Right lung (tissue), 10 donors: ENCODE data around the gene EIF4E3. TPM values are rescaled to one million over a fixed set of nuclear protein-coding genes. Genes with fewer than 3 reads are reported as not detected.

ENCODE experiments used
- DNase-seq, 2 donors: peaks; one replicate each; pipeline ENCODE4 v3.0.0-alpha.2; 2013
- long read RNA-seq, 8 donors: transcript quantifications; one replicate each; lab custom pipeline, GENCODE V29; 2026
- polyA plus RNA-seq, 5 donors: library from polyadenylated mRNA; unstranded; fragments of 120-200 nt; gene quantifications; one replicate each; pipeline versions ENCODE4 v1.2.1 to v1.2.3, GENCODE V29; 2013; ENCODE audit warnings: inconsistent platforms in 1 of 5, low replicate concordance in 1 of 5; ENCODE audit not compliant: insufficient read length in 5 of 5, insufficient read depth in 1 of 5

EIF4E3 gene
- polyA plus RNA-seq = 10 to 100 TPM in 4 of 5 donors, 1 to 10 TPM in 1; 8.5 to 15.7 (median 13.3) TPM
- long read RNA-seq, donor 1, full-length matches to known transcripts = 3 of 3 reads
- long read RNA-seq, donor 1, partial matches to known transcripts = 0 of 3 reads
- long read RNA-seq, donor 1, other reads (novel, unspliced or antisense) = 0 of 3 reads
- long read RNA-seq, donor 2, full-length matches to known transcripts = 2 of 2 reads
- long read RNA-seq, donor 2, partial matches to known transcripts = 0 of 2 reads
- long read RNA-seq, donor 2, other reads (novel, unspliced or antisense) = 0 of 2 reads
- long read RNA-seq, donor 3, full-length matches to known transcripts = 3 of 3 reads
- long read RNA-seq, donor 3, partial matches to known transcripts = 0 of 3 reads
- long read RNA-seq, donor 3, other reads (novel, unspliced or antisense) = 0 of 3 reads
- long read RNA-seq, donor 4, full-length matches to known transcripts = 2 of 2 reads
- long read RNA-seq, donor 4, partial matches to known transcripts = 0 of 2 reads
- long read RNA-seq, donor 4, other reads (novel, unspliced or antisense) = 0 of 2 reads
- long read RNA-seq, donor 5, full-length matches to known transcripts = 5 of 5 reads
- long read RNA-seq, donor 5, partial matches to known transcripts = 0 of 5 reads
- long read RNA-seq, donor 5, other reads (novel, unspliced or antisense) = 0 of 5 reads
- long read RNA-seq, donor 6, full-length matches to known transcripts = 7 of 33 reads
- long read RNA-seq, donor 6, partial matches to known transcripts = 26 of 33 reads
- long read RNA-seq, donor 6, other reads (novel, unspliced or antisense) = 0 of 33 reads
- long read RNA-seq, donor 7, full-length matches to known transcripts = 4 of 4 reads
- long read RNA-seq, donor 7, partial matches to known transcripts = 0 of 4 reads
- long read RNA-seq, donor 7, other reads (novel, unspliced or antisense) = 0 of 4 reads
- long read RNA-seq, donor 8, full-length matches to known transcripts = 2 of 2 reads
- long read RNA-seq, donor 8, partial matches to known transcripts = 0 of 2 reads
- long read RNA-seq, donor 8, other reads (novel, unspliced or antisense) = 0 of 2 reads

DNA sequence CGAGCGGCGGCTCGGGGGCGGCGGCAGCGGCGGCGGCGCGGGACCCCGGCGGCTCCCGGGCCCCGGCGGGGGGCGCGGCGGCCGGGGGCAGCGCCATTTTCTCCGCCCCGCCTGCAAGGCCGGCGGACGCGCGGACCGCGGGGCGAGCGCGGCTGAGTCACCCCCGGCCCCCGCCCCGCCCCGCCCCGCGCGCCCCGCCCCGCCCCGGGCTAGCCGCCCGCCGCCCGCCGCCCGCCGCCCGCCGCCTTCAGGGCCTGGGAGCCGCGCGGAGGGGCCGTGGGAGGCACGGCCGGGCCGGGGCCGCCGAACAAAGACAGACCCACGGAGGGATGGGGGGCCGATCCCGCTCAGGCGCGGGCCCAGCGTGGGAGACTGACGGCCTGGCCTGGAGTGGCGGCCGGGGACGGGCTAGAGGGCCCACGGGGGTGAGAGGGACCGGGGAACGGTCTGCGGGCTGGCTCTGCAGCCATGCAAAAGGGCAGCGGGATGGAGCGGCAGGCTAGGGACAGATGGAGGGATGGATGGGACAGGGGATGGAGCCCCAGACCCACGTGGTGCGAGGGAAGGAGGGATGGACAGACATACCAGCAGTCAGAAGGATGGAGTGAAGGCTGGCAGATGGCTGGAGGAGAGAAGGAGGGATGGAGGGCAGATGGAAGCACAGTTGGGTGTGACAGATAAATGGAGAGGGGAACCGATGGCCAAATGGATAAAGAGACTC lies at the start of gene EIF4E3:
Gene EIF4E3, minus strand, starts transcription at position 132 of the 721 bp plus-strand sequence. Its CDS starts 35 bp downstream, at position 97.
- DNase-seq = no peak

DNA sequence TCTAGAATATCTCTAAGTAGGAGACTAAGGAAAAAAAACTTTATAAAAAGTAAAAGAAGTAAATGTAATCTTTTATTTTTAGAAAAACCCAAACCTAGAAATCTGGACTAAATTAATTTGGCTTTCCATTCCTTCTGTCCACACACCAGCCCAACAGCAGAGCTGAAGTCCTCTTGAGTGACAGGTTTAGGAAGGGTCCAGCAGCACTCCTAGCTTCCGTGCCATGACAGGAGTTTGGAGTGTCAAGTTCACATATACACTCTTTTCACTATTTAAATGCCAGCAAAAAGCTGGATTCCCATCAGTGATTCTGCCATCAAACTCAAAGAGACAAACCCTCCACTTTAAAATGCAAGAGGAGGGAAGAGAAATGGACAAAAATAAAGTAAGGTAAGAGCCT lies 46.7 kb upstream of the EIF4E3 start:
- DNase-seq = no peak

DNA sequence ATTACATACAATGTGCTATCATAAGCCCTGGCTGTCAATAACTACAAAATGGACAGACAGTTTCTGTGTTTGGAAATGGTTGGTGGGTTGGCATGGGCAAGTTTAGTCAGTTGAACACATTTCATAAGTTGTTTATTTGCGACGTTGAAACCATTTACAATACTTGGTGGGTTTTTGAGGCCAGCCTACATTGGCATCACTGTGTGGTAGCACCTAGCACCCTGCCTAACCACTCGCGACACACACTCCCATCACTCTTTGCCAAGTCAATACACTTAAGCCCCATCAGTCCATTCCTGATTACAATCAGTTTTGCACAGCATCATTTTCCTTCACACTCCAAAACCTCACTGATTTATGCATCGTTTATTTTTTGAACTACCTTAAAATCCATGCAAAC lies 45.9 kb upstream of the EIF4E3 start:
- no peak for DNase-seq

GRCh38 chr3:71763426-71763825 lies 38.2 kb upstream of the EIF4E3 start:
- no peak for DNase-seq

- no peak for DNase-seq
Measured at GRCh38 chr3:71760140-71760539, 34.9 kb upstream of the EIF4E3 start.

DNA sequence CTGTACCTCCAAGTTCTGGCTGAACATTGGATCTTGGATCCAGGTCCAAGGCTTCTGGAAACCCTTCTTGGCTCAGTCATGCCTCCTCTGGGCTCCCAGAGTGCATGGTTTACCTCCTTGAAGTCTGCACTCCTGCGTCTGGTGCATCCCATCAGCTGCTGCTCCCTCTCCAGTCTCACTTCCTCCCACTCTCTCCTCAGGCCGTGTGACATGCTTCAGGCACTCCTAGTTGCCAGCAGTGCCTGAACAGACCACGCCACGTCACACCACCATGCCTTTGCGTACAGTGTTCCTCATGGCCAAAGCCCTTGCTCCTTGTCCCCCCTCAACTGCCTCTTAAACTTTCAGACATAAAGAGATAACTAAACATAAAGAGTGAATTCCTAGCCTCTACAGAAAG lies 34.2 kb upstream of the EIF4E3 start:
- DNase-seq = no peak

- DNase-seq = no peak
Measured at GRCh38 chr3:71758091-71758490, 32.9 kb upstream of the EIF4E3 start.

- DNase-seq = no peak
Measured at GRCh38 chr3:71754610-71755253, 29.5 kb upstream of the EIF4E3 start.

- peak; percentile 38 to 65 for DNase-seq
Measured at GRCh38 chr3:71753701-71754609, 28.8 kb upstream of the EIF4E3 start, which contains the start of gene GPR27. TSS of gene GPR27 (plus strand) at chr3:71753855. CDS start at chr3:71754050, 195 bp downstream.

GRCh38 chr3:71752831-71753700 lies 27.9 kb upstream of the EIF4E3 start:
- no peak for DNase-seq

DNA sequence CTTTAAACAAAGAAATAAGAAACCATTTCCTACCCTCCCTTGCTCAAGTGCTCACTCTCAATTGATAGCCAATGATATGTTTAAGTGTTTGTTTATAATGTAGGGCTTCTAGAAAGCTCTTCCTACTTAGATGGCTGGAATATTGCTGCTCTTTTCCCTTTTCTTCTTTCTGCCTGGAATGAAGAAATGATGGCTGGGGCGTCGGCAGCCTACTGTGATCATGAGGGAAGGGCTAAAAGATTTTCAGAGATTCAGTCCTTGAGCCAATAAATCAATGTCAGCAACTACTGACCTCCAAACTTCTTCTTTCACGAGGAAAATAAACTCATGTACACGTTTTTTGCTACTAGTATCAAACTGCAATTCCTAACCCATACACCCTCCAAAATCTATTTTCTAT lies 26.4 kb upstream of the EIF4E3 start:
- DNase-seq = no peak

DNA sequence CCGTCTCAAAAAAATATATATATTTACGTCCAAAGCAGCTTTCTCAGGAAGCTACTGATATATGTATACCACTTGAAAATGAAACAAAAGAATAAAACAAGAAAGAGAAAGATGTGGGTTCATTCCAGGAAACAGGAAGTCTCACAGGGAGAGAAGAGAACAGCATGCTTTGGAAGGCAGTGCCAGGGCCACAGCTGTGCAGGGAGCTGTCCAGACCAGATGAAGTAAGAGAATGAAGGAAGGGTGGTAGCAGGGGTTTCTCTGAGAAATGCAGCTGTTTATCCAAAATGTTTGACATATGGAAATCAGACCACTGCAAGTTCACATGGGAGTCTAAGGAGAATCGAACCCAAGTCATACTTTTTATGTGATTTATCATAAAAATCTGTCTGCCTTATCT lies 19.5 kb upstream of the EIF4E3 start:
- no peak for DNase-seq

DNA sequence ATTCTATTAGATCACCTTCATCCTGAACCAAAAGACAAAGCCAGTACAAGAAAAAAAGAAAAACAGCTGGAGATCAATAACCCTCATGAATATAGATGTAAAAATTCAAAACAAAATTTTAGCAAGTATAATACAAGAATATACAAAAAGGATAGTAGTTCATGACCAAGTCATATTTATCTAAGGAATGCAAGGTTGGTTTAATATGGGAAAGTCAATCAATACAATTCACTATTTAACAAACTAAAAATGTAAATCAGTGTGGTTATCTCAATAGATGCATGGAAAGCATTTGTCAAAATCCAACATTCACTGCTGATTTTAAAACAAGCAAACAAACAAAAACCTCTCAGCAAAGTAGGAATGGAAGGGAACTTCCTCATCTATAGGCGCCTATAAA lies 17.4 kb upstream of the EIF4E3 start:
- DNase-seq = no peak

DNA sequence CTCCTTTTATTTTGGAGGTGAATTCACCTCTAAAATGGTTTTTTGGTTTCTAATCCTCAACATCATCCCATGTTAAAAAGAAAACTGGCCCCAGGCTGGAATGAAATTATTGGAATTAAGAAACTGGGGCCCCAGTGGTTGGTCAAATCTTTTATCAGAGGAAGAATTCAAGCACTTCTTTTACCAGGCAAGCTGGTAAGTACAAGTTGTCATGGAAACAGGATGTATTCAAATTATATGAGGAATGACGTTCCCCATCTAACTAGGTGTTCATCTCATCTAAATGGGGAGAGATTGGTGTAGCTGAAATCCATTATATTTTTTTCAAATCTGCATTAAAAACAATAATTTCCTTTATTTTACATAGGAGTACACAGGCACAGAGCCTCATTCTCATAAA lies 9.7 kb upstream of the EIF4E3 start:
- no peak for DNase-seq

GRCh38 chr3:71733319-71733718 lies 8.1 kb upstream of the EIF4E3 start:
- DNase-seq = no peak

DNA sequence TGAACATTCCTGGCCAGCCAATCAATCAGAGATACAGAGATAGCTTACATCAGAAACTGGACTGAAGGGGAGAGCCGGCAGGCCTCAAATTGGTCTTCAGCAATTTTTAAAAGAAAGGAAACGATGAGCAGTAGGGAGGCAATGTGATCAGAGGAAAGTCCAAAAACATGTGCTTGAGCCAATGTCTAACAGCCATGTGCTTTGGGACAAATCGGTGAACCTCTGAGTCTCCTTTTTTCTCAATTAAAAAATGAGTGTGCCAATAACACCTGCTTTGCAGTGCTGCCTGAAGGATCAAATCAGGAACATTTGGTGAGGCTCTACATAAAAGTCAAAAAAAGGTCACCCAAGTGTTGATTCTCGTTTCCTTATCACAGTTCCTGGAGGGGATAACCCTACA lies 7.4 kb upstream of the EIF4E3 start:
- DNase-seq = no peak

DNA sequence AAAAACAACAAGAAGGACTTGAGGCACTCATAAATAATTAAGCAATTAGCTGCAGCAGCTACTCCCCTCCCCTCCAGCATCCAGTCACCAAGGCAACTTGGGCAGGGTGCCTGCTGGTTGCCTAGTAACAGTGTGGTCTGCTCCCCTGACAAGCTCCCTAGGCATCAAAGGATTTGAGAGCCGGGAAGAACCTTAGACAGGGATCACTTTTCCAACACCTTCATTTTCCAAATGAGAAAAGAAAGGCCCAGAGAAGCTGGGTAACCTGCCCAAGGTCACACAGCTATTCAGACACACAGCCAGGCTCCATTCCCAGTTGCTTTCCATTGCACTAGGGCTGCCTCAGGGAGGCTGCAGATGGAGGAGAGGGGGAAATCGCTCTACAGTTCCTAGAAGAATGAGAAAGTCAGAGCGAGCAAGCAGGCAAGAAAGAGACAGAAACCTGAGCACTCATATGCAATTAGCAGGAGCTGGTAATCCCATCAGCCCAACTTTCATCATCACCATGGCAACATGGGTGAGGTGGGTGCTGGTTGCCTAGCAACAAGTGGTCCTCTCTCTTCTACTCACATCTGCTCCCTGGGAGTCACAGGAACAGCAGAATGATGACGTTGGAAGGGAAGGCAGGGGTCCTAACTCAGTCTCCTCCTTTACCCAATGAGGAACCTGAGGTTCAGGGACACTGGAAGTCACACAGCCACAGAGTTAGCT lies 3.6 kb upstream of the EIF4E3 start:
- no peak for DNase-seq

DNA sequence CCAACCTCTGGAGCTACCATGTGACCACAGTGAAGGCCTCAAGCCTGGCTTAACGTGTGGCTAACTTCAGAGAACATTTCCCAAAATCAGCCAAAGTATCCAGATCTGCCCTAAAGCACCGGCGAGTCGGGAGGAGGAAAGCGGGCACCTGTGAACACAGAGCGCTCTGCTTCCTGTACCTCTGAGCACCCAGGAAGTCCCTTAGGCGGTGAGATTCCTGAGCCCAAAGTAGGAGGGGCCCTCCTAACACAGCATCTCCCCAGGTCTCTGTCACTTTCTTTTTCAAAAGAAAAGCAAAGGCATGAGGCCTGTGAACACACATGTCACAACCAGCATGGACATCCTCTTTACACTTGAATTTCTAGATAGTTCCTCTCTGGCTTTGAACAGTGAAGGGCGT lies 944 bp upstream of the EIF4E3 start:
- DNase-seq = no peak
